MM.1S (cell line): ENCODE data around the gene NR2E3.

Source experiments
- DNase-seq: peaks from one replicate; pipeline ENCODE4 v3.0.0-alpha.2; 2015
- H2AFZ ChIP-seq: fragments of 300-600 bp; sonication (generic); 2 replicates; pipeline ENCODE4 v1.6.0; 2016; ENCODE audit warnings: antibody characterized with exemption, low read length
- H3F3A ChIP-seq: fragments of 300-600 bp; sonication (generic); 2 replicates; pipeline ENCODE4 v1.6.1; 2016; ENCODE audit warnings: mild to moderate bottlenecking, antibody characterized with exemption, low read length, moderate library complexity, mixed read lengths; ENCODE audit not compliant: insufficient read depth
- H3K27ac ChIP-seq: fragments of 300-600 bp; sonication (generic); 2 replicates; pipeline ENCODE4 v1.5.1; 2016; ENCODE audit warnings: mild to moderate bottlenecking, low read length
- H3K27me3 ChIP-seq: fragments of 300-600 bp; sonication (generic); replicated peaks from 2 replicates; pipeline ENCODE4 v1.6.0; 2016; ENCODE audit warnings: low read length; ENCODE audit not compliant: insufficient read depth
- H3K36me3 ChIP-seq: fragments of 300-600 bp; sonication (generic); replicated peaks from 2 replicates; pipeline ENCODE4 v1.6.1; 2016; ENCODE audit warnings: mild to moderate bottlenecking, low read length, mixed read lengths; ENCODE audit not compliant: insufficient read depth
- H3K4me1 ChIP-seq: fragments of 300-600 bp; sonication (generic); 2 replicates; pipeline ENCODE4 v1.6.1; 2016; ENCODE audit warnings: low read length, mixed read lengths
- H3K4me2 ChIP-seq: fragments of 300-600 bp; sonication (generic); 2 replicates; pipeline ENCODE4 v1.6.0; 2016; ENCODE audit warnings: low read depth, low read length
- H3K4me3 ChIP-seq: fragments of 300-600 bp; sonication (generic); 2 replicates; pipeline ENCODE4 v1.5.1; 2016; ENCODE audit warnings: low read length, mixed read lengths
- H3K79me2 ChIP-seq: fragments of 300-600 bp; sonication (generic); 2 replicates; pipeline ENCODE4 v1.6.1; 2016; ENCODE audit warnings: mixed run types, low read length, mixed read lengths
- H3K9ac ChIP-seq: fragments of 300-600 bp; sonication (generic); 2 replicates; pipeline ENCODE4 v1.6.1; 2016; ENCODE audit warnings: low read length, mixed read lengths
- H3K9me2 ChIP-seq: fragments of 300-600 bp; sonication (generic); replicated peaks from 2 replicates; pipeline ENCODE4 v1.6.1; 2016; ENCODE audit warnings: mild to moderate bottlenecking, low read length, mixed read lengths; ENCODE audit not compliant: insufficient read depth
- H3K9me3 ChIP-seq: fragments of 300-600 bp; sonication (generic); replicated peaks from 2 replicates; pipeline ENCODE4 v1.6.1; 2016; ENCODE audit warnings: mild to moderate bottlenecking, low read length, mixed read lengths; ENCODE audit not compliant: insufficient read depth
- H4K20me1 ChIP-seq: fragments of 300-600 bp; sonication (generic); 2 replicates; pipeline ENCODE4 v1.6.1; 2016; ENCODE audit warnings: mild to moderate bottlenecking, low read length, moderate library complexity, mixed read lengths; ENCODE audit not compliant: insufficient read depth
- EZH2 ChIP-seq: fragments of 300-600 bp; sonication (generic); optimal IDR thresholded peaks from 2 replicates; pipeline ENCODE3; 2017; ENCODE audit warnings: low read depth, mild to moderate bottlenecking, antibody characterized with exemption, low read length, mixed read lengths
- EZH2phosphoT487 ChIP-seq: fragments of 300-600 bp; sonication (generic); IDR thresholded peaks from 2 replicates; pipeline ENCODE4 v1.6.1; 2018; ENCODE audit warnings: antibody characterized with exemption, low read length
- TF ChIP-seq, protein P1 (sequence below): fragments of 300-600 bp; sonication (generic); IDR thresholded peaks from 2 replicates; pipeline ENCODE4 v1.5.1; 2016; ENCODE audit warnings: antibody characterized with exemption, low read length, mixed read lengths

NR2E3 gene

DNA sequence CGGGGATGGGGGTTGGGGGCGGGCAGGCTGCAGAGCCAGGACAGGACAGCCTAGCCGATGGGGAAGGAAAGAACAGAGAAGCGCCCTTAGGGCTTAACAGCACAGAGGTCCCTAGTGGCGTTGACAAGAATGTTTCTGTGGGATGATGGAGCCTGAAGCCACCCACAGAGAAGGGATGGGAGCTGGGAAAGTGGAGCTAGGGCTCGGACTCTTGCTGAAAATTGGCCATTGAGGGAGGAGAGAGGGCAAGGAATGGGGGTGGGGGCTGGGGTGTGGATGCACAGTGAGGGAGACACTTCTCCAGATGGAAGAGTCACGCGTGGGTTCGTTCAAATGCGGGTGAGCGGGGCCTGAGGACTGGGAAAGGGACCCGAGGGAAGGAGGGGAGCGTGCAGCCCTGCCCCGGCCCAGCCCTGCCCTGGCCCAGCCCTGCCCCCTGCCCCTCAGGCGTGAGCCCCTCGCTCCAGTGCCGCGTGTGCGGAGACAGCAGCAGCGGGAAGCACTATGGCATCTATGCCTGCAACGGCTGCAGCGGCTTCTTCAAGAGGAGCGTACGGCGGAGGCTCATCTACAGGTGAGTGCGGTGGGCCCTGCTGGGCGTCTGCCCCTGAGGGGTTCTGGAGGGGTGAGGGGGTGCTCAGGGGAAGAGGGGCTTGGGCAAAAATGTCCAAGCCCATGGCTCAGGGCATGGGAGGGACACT is 832 bp downstream of the NR2E3 start:
- DNase-seq, result no peak

DNA sequence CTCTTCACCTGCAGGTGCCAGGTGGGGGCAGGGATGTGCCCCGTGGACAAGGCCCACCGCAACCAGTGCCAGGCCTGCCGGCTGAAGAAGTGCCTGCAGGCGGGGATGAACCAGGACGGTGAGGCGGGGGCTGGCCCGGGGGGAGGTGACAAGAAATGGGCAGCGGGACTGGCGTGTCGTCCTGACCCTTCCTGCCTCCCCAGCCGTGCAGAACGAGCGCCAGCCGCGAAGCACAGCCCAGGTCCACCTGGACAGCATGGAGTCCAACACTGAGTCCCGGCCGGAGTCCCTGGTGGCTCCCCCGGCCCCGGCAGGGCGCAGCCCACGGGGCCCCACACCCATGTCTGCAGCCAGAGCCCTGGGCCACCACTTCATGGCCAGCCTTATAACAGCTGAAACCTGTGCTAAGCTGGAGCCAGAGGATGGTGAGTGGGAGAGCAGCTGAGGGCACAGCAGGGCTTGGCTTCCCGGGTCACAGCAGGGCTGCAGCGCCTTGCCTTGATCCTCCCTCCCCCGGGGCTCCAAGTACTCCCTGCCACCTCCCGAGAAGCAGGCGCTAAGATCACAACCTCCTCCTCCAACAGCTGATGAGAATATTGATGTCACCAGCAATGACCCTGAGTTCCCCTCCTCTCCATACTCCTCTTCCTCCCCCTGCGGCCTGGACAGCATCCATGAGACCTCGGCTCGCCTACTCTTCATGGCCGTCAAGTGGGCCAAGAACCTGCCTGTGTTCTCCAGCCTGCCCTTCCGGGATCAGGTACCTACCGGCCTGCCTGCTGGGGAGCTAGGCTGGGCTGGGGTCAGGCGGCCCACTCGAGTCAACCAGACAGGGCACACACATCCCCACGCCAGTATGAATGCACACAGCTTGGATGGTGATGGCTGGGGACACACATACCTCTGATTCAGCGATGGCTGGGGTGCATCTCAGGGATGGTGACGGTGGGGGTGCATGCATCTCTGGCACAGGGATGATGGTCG is 1.7 kb downstream of the NR2E3 start:
- H4K20me1 ChIP-seq, result no peaks in the 10 kb centered on the region
- no peaks in the 10 kb centered on the region for H3K9me3 ChIP-seq
- no peaks in the 10 kb centered on the region for H3K9me2 ChIP-seq
- H3K9ac ChIP-seq, result no peak overlapping the region
- no peak overlapping the region for H2AFZ ChIP-seq
- DNase-seq, result no peak
- no peaks in the 10 kb centered on the region for H3K4me1 ChIP-seq
- H3K4me2 ChIP-seq, result no peak overlapping the region
- no peak overlapping the region for H3K4me3 ChIP-seq
- no peaks in the 10 kb centered on the region for H3K27me3 ChIP-seq
- H3F3A ChIP-seq, result no peaks in the 10 kb centered on the region
- H3K36me3 ChIP-seq, result no peaks in the 10 kb centered on the region
- TF ChIP-seq, protein P1, sequence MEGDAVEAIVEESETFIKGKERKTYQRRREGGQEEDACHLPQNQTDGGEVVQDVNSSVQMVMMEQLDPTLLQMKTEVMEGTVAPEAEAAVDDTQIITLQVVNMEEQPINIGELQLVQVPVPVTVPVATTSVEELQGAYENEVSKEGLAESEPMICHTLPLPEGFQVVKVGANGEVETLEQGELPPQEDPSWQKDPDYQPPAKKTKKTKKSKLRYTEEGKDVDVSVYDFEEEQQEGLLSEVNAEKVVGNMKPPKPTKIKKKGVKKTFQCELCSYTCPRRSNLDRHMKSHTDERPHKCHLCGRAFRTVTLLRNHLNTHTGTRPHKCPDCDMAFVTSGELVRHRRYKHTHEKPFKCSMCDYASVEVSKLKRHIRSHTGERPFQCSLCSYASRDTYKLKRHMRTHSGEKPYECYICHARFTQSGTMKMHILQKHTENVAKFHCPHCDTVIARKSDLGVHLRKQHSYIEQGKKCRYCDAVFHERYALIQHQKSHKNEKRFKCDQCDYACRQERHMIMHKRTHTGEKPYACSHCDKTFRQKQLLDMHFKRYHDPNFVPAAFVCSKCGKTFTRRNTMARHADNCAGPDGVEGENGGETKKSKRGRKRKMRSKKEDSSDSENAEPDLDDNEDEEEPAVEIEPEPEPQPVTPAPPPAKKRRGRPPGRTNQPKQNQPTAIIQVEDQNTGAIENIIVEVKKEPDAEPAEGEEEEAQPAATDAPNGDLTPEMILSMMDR, result no peak
- no peak for TF ChIP-seq EZH2
- TF ChIP-seq EZH2phosphoT487, result no peak
- H3K79me2 ChIP-seq, result no peaks in the 10 kb centered on the region
- H3K27ac ChIP-seq, result no peak overlapping the region

More for the DNA sequence above, 832 bp downstream of the NR2E3 start:
- H2AFZ ChIP-seq, result no peak overlapping the region
- no peak for TF ChIP-seq EZH2
- TF ChIP-seq EZH2phosphoT487, result no peak
- TF ChIP-seq, protein P1, result no peak
- no peaks in the 10 kb centered on the region for H3F3A ChIP-seq
- no peaks in the 10 kb centered on the region for H3K9me2 ChIP-seq
- H3K36me3 ChIP-seq, result no peaks in the 10 kb centered on the region
- no peak overlapping the region for H3K4me2 ChIP-seq
- H4K20me1 ChIP-seq, result no peaks in the 10 kb centered on the region
- H3K4me1 ChIP-seq, result no peaks in the 10 kb centered on the region
- H3K9ac ChIP-seq, result no peak overlapping the region
- no peaks in the 10 kb centered on the region for H3K27me3 ChIP-seq
- H3K4me3 ChIP-seq, result no peak overlapping the region
- H3K9me3 ChIP-seq, result no peaks in the 10 kb centered on the region
- H3K27ac ChIP-seq, result no peak overlapping the region
- H3K79me2 ChIP-seq, result no peaks in the 10 kb centered on the region

DNA sequence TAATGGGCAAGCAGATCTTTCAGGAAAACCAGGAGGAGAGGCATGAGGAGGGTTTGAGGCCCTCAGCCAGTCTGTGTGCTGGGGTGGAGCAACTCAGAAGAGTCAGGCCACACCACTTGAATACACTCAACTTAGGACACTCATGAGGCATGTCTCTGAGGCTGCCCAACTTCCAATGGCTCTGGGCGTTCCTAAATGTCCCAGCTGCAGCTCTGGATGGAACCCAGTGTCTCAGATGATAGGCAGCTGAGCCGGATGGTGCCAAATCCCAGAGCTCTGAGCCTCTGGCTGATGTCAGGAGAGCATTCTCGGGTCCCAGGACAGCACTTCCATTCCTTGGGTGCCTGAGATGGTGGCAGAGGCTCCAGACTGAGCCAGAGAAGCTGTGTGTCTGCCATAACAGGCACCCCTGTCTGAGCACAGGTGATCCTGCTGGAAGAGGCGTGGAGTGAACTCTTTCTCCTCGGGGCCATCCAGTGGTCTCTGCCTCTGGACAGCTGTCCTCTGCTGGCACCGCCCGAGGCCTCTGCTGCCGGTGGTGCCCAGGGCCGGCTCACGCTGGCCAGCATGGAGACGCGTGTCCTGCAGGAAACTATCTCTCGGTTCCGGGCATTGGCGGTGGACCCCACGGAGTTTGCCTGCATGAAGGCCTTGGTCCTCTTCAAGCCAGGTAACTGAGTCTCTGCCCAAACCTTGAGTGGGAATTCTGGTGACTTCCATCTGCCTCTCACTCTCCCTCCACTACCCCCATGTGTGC is 2.8 kb downstream of the NR2E3 start:
- no peaks in the 10 kb centered on the region for H3K27me3 ChIP-seq
- H3K27ac ChIP-seq, result no peak overlapping the region
- H3K9ac ChIP-seq, result no peak overlapping the region
- no peaks in the 10 kb centered on the region for H3K36me3 ChIP-seq
- no peaks in the 10 kb centered on the region for H3K9me2 ChIP-seq
- H3K4me3 ChIP-seq, result no peak overlapping the region
- no peak overlapping the region for H2AFZ ChIP-seq
- H3K4me2 ChIP-seq, result no peak overlapping the region
- H4K20me1 ChIP-seq, result no peaks in the 10 kb centered on the region
- no peaks in the 10 kb centered on the region for H3F3A ChIP-seq
- H3K9me3 ChIP-seq, result no peaks in the 10 kb centered on the region
- TF ChIP-seq, protein P1, result no peak
- H3K79me2 ChIP-seq, result no peaks in the 10 kb centered on the region
- H3K4me1 ChIP-seq, result no peaks in the 10 kb centered on the region
- DNase-seq, result no peak
